GM12878 (cell line): Measurements from ENCODE around the gene SMAP1.

Experiments
- CREM ChIP-seq: IDR thresholded peaks from 2 replicates; pipeline ENCODE4 v1.6.1; 2014; ENCODE audit warnings: antibody characterized with exemption, low read depth
- E2F4 ChIP-seq: IDR thresholded peaks from 2 replicates; pipeline ENCODE4 v1.6.1; 2012; ENCODE audit warnings: low read depth, low read length, improper control_type of control experiment
- JUND ChIP-seq: IDR thresholded peaks from 2 replicates; pipeline ENCODE4 v1.6.1; 2012; ENCODE audit warnings: low read depth, mild to moderate bottlenecking, low read length, improper control_type of control experiment, moderate library complexity
- NFYB ChIP-seq: IDR thresholded peaks from 2 replicates; pipeline ENCODE4 v1.6.1; 2011; ENCODE audit warnings: low read depth, mild to moderate bottlenecking, low read length, improper control_type of control experiment, moderate library complexity; ENCODE audit not compliant: insufficient read depth
- NR2F1 ChIP-seq: fragments of 450-650 bp; conservative IDR thresholded peaks from 2 replicates; pipeline ENCODE4 v1.6.1; 2017; ENCODE audit warnings: mild to moderate bottlenecking
- ZNF24 ChIP-seq: fragments of 450-650 bp; IDR thresholded peaks from 2 replicates; pipeline ENCODE4 v1.6.1; 2017; ENCODE audit warnings: antibody characterized with exemption, mild to moderate bottlenecking

DNA sequence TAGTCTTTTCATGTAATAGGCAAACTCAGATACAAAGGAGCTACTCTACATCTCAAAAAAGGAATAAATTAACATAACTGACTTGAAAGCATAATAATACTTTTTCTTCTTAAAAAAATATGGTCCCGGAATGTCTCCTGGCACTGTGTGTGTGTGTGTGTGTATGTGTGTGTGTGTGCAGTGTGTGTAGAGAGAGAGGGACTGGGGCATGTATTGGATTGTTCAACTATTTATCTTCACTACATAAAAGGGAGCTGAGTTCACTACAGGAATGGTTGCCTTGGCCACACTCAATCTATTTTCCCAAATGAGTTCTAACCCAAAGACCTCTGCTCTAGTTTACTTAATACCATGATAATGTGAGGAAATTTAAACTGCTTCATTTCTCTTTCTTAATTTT lies 238.1 kb downstream of the SMAP1 start:
- TF ChIP-seq E2F4 (no peak), NR2F1 (no peak), CREM (no peak), ZNF24 (no peak), NFYB (no peak), JUND (no peak)
